GM12865 (cell line): ENCODE data around the gene CYTH1.

ENCODE experiments used
- DNase-seq: peaks from one replicate; pipeline ENCODE4 v3.0.0; 2010; ENCODE audit warnings: low read depth
- H3K4me3 ChIP-seq: 2 replicates; pipeline ENCODE4 v1.5.1; 2011; ENCODE audit warnings: mild to moderate bottlenecking, low read depth, low read length, control low read depth
- CTCF ChIP-seq: IDR thresholded peaks from 2 replicates; pipeline ENCODE4 v1.5.1; 2011; ENCODE audit warnings: low read length, control low read depth, low read depth, inconsistent platforms; ENCODE audit not compliant: insufficient read depth; ENCODE audit errors: missing control alignments

Gene CYTH1

GRCh38 chr17:78734793-78735641, 47.1 kb downstream of the CYTH1 start:
- peak; percentile 67 for DNase-seq
- peak overlapping the region; percentile 89 for H3K4me3 ChIP-seq
- TF ChIP-seq CTCF: no peak

- no peak for DNase-seq
- no peak for TF ChIP-seq CTCF
- H3K4me3 ChIP-seq: peak overlapping the region; percentile 89
These were observed 49.7 kb downstream of the CYTH1 start for GRCh38 chr17:78732354-78732753.

GRCh38 chr17:78731904-78732303, 50.2 kb downstream of the CYTH1 start:
- peak overlapping the region; percentile 89 for H3K4me3 ChIP-seq
- TF ChIP-seq CTCF: no peak

GRCh38 chr17:78729641-78730040, 52.4 kb downstream of the CYTH1 start:
- no peak for TF ChIP-seq CTCF
- peak overlapping the region; percentile 52 for H3K4me3 ChIP-seq
- peak; percentile 59 for DNase-seq

More at GRCh38 chr17:78731904-78732303, 50.2 kb downstream of the CYTH1 start:
- no peak for DNase-seq

GRCh38 chr17:78728495-78728894, 53.6 kb downstream of the CYTH1 start:
- no peak for DNase-seq
- peak overlapping the region; percentile 52 for H3K4me3 ChIP-seq
- no peak for TF ChIP-seq CTCF

GRCh38 chr17:78727476-78728229, 54.4 kb downstream of the CYTH1 start:
- peak overlapping the region; percentile 35 for H3K4me3 ChIP-seq
- no peak for TF ChIP-seq CTCF
- DNase-seq: no peak
